ENCODE results near the gene ADIPOQ. TPM values are rescaled to one million over a fixed set of nuclear protein-coding genes. Genes with fewer than 3 reads are reported as not detected.
"Not testable (repeated sequence)": the region's sequence is repeated elsewhere in the genome, so short reads cannot be mapped to it uniquely, and the experiment has no call there.

Gene ADIPOQ
- polyA plus RNA-seq, 3 donors, result not detected

- H3K36me3 Mint-ChIP-seq, result no peaks in the 10 kb centered on the region
- Histone ChIP-seq H3K4me1 (ENCODE audit: control insufficient read depth in 1 of 2, insufficient read depth in 2 of 2, low read length in 2 of 2) (no peaks in the 10 kb centered on the region), H3K4me2 (replicated peaks; ENCODE audit: extremely low read depth, low read length, poor library complexity, severe bottlenecking) (no peak overlapping the region), H2AFZ (ENCODE audit: insufficient read depth, low read depth, low read length, poor library complexity, severe bottlenecking) (no peak overlapping the region), H3K9ac (ENCODE audit: insufficient read depth, low read length, poor library complexity, severe bottlenecking) (no peak overlapping the region), H3K79me2 (ENCODE audit: insufficient read depth, low read length) (no peaks in the 10 kb centered on the region), H4K20me1 (ENCODE audit: insufficient read depth, low read length) (no peaks in the 10 kb centered on the region), H3K9me3 (replicated peaks in 1 of 2; ENCODE audit: control insufficient read depth in 1 of 2, insufficient read depth in 1 of 2, low read length in 2 of 2) (no peaks in the 10 kb centered on the region), H3K27ac (ENCODE audit: low read depth in 1 of 2, low read length in 2 of 2) (no peak overlapping the region), H3K27me3 (ENCODE audit: control insufficient read depth in 2 of 2, insufficient read depth in 2 of 2, low read length in 2 of 2) (no peaks in the 10 kb centered on the region), H3K36me3 (replicated peaks in 1 of 2; ENCODE audit: control insufficient read depth in 1 of 2, insufficient read depth in 2 of 2, low read length in 2 of 2) (no peaks in the 10 kb centered on the region), H3K4me3 (replicated peaks in 1 of 3; ENCODE audit: low read depth in 2 of 3, low read length in 3 of 3) (no peak overlapping the region)
- intact Hi-C loops (cut with micrococcal nuclease), result no loop called here
- H3K4me1 Mint-ChIP-seq, result peaks cover 4% of the 10 kb centered on the region
- H3K4me3 Mint-ChIP-seq, result no peak overlapping the region
- WGBS (ENCODE audit: insufficient coverage), result 0% methylated on average over 2 of the region's 6 CpGs
- no peak for DNase-seq
- peaks cover 1 to 6% (median 4%) of the 10 kb centered on the region in 3 donors for H3K27me3 Mint-ChIP-seq (ENCODE audit: low read depth in 3 of 3)
- H3K27ac Mint-ChIP-seq, result no peak overlapping the region
- no peak for TF ChIP-seq CTCF (IDR thresholded peaks at IDR 0.05)
- peaks cover 4 to 9% (median 7%) of the 10 kb centered on the region in 7 donors for H3K9me3 Mint-ChIP-seq
These were observed 46.1 kb downstream of the ADIPOQ start for GRCh38 chr3:186888569-186888968.

- H3K9me3 ChIP-seq (replicated peaks in 1 of 2; ENCODE audit: control insufficient read depth in 1 of 2, insufficient read depth in 1 of 2, low read length in 2 of 2); H3K9me3 Mint-ChIP-seq; H3K27me3 Mint-ChIP-seq (ENCODE audit: low read depth in 3 of 3); H3K4me3 ChIP-seq (replicated peaks in 1 of 3; ENCODE audit: low read depth in 2 of 3, low read length in 3 of 3); H3K79me2 ChIP-seq (ENCODE audit: insufficient read depth, low read length); H3K9ac ChIP-seq (ENCODE audit: insufficient read depth, low read length, poor library complexity, severe bottlenecking); DNase-seq; H3K27me3 ChIP-seq (ENCODE audit: control insufficient read depth in 2 of 2, insufficient read depth in 2 of 2, low read length in 2 of 2); H3K4me3 Mint-ChIP-seq; H2AFZ ChIP-seq (ENCODE audit: insufficient read depth, low read depth, low read length, poor library complexity, severe bottlenecking); H3K27ac ChIP-seq (ENCODE audit: low read depth in 1 of 2, low read length in 2 of 2); intact Hi-C loops (cut with micrococcal nuclease); H3K36me3 ChIP-seq (replicated peaks in 1 of 2; ENCODE audit: control insufficient read depth in 1 of 2, insufficient read depth in 2 of 2, low read length in 2 of 2); H3K4me1 Mint-ChIP-seq; H3K4me2 ChIP-seq (replicated peaks; ENCODE audit: extremely low read depth, low read length, poor library complexity, severe bottlenecking); H3K36me3 Mint-ChIP-seq; H3K4me1 ChIP-seq (ENCODE audit: control insufficient read depth in 1 of 2, insufficient read depth in 2 of 2, low read length in 2 of 2); H4K20me1 ChIP-seq (ENCODE audit: insufficient read depth, low read length): not testable (repeated sequence)
- WGBS (ENCODE audit: insufficient coverage), result no CpG with 5 or more reads among the region's 4 CpGs
- peak overlapping the region in 4 of 7 donors; percentile 27 to 82 (median 62) for H3K27ac Mint-ChIP-seq
These were observed 47.2 kb downstream of the ADIPOQ start for GRCh38 chr3:186889698-186890097.
